ENCODE measurements around the gene BAZ2B. TPM values are rescaled to one million over a fixed set of nuclear protein-coding genes. Genes with fewer than 3 reads are reported as not detected.

The BAZ2B gene
- total and polyA plus RNA-seq, 7 donors, result 7.6 to 156 (median 105) TPM

DNA sequence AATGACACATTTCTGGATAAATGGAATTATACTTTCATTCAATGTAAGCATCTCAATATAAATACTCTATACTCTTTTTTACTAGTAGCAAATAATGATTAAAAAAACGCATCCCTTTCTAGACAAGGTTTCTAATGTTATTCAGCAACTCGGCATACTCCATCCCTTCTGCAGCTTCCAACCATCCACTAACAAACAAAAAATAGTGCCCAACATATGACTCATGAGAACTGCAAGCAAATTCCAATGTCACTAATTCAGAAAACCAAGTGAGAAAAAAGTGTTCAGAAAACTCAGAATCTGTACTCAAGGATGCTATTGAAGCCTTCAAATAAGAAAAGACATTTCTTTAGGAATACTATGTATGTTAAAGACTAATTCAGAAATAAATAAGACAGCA lies 140.0 kb downstream of the BAZ2B start:
- DNase-seq, result no peak
- H3K9me3 ChIP-seq, result no peaks in the 10 kb centered on the region
- intact Hi-C loops (cut with DNase I), result no loop called here
- WGBS, 2 donors, result 95 to 98% methylated on average over 2 of the region's 2 CpGs
- H3K4me1 ChIP-seq, result peaks cover 0 to 16% (median 4%) of the 10 kb centered on the region in 4 donors
- H3K4me3 ChIP-seq, result no peak overlapping the region
- peaks cover 0 to 31% (median 7%) of the 10 kb centered on the region in 4 donors for H3K36me3 ChIP-seq
- TF ChIP-seq, protein P1, sequence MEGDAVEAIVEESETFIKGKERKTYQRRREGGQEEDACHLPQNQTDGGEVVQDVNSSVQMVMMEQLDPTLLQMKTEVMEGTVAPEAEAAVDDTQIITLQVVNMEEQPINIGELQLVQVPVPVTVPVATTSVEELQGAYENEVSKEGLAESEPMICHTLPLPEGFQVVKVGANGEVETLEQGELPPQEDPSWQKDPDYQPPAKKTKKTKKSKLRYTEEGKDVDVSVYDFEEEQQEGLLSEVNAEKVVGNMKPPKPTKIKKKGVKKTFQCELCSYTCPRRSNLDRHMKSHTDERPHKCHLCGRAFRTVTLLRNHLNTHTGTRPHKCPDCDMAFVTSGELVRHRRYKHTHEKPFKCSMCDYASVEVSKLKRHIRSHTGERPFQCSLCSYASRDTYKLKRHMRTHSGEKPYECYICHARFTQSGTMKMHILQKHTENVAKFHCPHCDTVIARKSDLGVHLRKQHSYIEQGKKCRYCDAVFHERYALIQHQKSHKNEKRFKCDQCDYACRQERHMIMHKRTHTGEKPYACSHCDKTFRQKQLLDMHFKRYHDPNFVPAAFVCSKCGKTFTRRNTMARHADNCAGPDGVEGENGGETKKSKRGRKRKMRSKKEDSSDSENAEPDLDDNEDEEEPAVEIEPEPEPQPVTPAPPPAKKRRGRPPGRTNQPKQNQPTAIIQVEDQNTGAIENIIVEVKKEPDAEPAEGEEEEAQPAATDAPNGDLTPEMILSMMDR (IDR thresholded peaks at IDR 0.05), result no peak
- TF ChIP-seq POLR2AphosphoS5 (IDR thresholded peaks at IDR 0.05), result no peak
- TF ChIP-seq EP300 (IDR thresholded peaks at IDR 0.05), result no peak
- no peak for TF ChIP-seq POLR2A (IDR thresholded peaks at IDR 0.05)
- H3K27me3 ChIP-seq, result no peaks in the 10 kb centered on the region
- H3K27ac ChIP-seq, result no peak overlapping the region

DNA sequence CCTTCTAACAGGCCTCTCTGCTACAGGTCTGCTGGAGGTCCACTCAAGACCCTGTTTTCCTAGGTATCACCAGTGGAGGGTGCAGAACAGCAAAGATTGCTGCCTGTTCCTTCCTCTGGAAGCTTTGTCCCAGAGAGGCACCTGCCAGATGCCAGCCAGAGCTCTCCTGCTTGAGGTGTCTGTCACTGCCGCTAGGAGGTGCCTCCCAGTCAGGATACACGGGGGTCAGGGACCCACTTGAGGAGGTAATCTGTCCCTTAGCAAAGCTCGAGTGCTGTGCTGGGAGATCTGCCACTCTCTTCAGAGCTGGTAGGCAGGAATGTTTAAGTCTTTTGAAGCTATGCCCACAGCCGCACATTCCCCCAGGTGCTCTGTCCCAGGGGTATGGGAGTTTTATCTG lies 140.6 kb downstream of the BAZ2B start:
- 97 to 98% methylated on average over 4 of the region's 4 CpGs for WGBS, 2 donors
- Histone ChIP-seq H3K36me3 (peaks cover 0 to 31% (median 7%) of the 10 kb centered on the region in 4 donors), H3K9me3 (no peaks in the 10 kb centered on the region), H3K4me1 (peaks cover 0 to 11% (median 2%) of the 10 kb centered on the region in 4 donors), H3K4me3 (no peak overlapping the region), H3K27ac (no peak overlapping the region), H3K27me3 (no peaks in the 10 kb centered on the region)
- intact Hi-C loops (cut with DNase I), result no loop called here
- DNase-seq, result no peak
- no peak for TF ChIP-seq POLR2AphosphoS5 (IDR thresholded peaks at IDR 0.05)
- no peak for TF ChIP-seq POLR2A (IDR thresholded peaks at IDR 0.05)
- TF ChIP-seq, protein P1 (IDR thresholded peaks at IDR 0.05), result no peak
- no peak for TF ChIP-seq EP300 (IDR thresholded peaks at IDR 0.05)

DNA sequence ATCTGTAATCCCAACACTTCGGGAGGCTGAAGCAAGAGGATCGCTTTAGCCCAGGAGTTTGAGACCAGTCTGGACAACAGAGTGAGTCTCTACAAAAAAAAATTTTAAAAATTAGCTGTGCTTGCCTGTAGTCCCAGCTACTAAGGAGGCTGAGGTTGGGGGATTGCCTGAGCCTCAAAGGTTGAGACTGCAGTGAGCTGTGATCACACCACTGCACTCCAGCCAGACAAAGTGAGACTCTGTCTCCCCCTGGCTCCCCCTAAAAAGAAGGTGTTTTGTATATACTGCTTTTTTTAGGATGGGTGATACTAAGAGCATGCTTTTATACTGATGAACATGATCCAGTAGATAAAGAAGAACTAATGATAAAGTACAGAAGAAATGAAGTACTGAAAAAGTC lies 145.0 kb downstream of the BAZ2B start:
- Histone ChIP-seq H3K36me3 (peaks cover 0 to 18% (median 3%) of the 10 kb centered on the region in 4 donors), H3K4me1 (no peaks in the 10 kb centered on the region), H3K27ac (no peak overlapping the region), H3K27me3 (no peaks in the 10 kb centered on the region), H3K4me3 (no peak overlapping the region), H3K9me3 (peaks cover 0 to 3% (median 0%) of the 10 kb centered on the region in 4 donors)
- no peak for DNase-seq
- intact Hi-C loops (cut with DNase I), result no loop called here
- 48 to 49% methylated on average over 2 of the region's 2 CpGs for WGBS, 2 donors
- TF ChIP-seq, protein P1 (IDR thresholded peaks at IDR 0.05), result no peak
- TF ChIP-seq EP300 (IDR thresholded peaks at IDR 0.05) (no peak), POLR2AphosphoS5 (IDR thresholded peaks at IDR 0.05) (no peak), POLR2A (IDR thresholded peaks at IDR 0.05) (no peak)

DNA sequence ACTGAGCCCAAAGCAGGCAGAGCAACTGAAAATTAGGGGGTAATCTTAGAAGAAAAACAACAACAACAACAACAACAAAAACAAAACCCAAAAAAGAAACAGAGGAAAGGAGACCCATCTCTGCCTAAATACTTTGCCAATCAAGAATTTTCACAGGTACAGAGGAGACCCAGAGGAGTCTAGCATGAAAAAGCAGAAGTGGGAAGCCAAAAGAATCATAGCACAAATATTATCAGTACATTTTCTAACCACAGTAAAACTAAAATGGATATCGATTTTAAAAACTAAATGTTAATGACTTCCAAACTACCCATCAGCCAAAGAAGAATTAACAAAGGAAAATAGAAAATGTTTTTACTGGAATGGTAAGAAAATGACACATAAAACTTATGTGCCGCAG lies 148.1 kb downstream of the BAZ2B start:
- H3K27ac ChIP-seq, result no peak overlapping the region
- no peaks in the 10 kb centered on the region for H3K4me1 ChIP-seq
- intact Hi-C loops (cut with DNase I), result no loop called here
- peaks cover 0 to 3% (median 0%) of the 10 kb centered on the region in 4 donors for H3K9me3 ChIP-seq
- TF ChIP-seq POLR2A (IDR thresholded peaks at IDR 0.05) (no peak), POLR2AphosphoS5 (IDR thresholded peaks at IDR 0.05) (no peak), EP300 (IDR thresholded peaks at IDR 0.05) (no peak)
- TF ChIP-seq, protein P1 (IDR thresholded peaks at IDR 0.05), result no peak
- H3K36me3 ChIP-seq, result peaks cover 0 to 7% (median 0%) of the 10 kb centered on the region in 4 donors
- DNase-seq, result no peak
- no peak overlapping the region for H3K4me3 ChIP-seq
- no peaks in the 10 kb centered on the region for H3K27me3 ChIP-seq
- 92 to 99% methylated on average over 2 of the region's 2 CpGs for WGBS, 2 donors

DNA sequence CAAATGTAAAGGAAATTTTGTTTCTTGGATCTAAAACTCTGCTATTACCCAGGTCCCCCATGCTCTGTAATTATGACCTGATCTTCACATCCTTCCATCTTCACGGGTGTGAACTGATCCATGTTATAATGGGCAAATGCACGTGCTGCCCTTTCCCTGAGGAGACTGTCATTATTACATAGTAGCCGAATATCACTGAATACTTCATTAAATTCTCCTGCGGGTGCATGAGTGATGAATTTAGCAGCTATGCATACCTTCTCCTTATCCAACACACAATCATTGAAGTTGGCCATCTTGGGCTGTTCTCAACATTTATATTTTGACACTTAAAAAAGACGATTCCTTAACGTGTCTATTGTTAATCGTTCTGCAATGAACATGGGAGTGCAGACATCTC lies 153.4 kb downstream of the BAZ2B start:
- intact Hi-C loops (cut with DNase I), result no loop called here
- WGBS, 2 donors, result 96 to 98% methylated on average over 7 of the region's 7 CpGs
- TF ChIP-seq EP300 (IDR thresholded peaks at IDR 0.05) (no peak), POLR2AphosphoS5 (IDR thresholded peaks at IDR 0.05) (no peak), POLR2A (IDR thresholded peaks at IDR 0.05) (no peak)
- TF ChIP-seq, protein P1 (IDR thresholded peaks at IDR 0.05), result no peak
- peaks cover 0 to 10% (median 7%) of the 10 kb centered on the region in 4 donors for H3K4me1 ChIP-seq
- no peak overlapping the region for H3K4me3 ChIP-seq
- H3K9me3 ChIP-seq, result no peaks in the 10 kb centered on the region
- H3K36me3 ChIP-seq, result peaks cover 0 to 2% (median 0%) of the 10 kb centered on the region in 4 donors
- H3K27ac ChIP-seq, result no peak overlapping the region
- no peak for DNase-seq
- H3K27me3 ChIP-seq, result no peaks in the 10 kb centered on the region

All from sigmoid colon (tissue), 7 donors.